Esophagus squamous epithelium (tissue), 4 donors: ENCODE measurements around the gene TAOK1.

Source experiments
- CTCF ChIP-seq, 6 experiments: fragments of 450-650 bp in 4 of 6; fragments of 200-600 bp in 2 of 6; sonication (generic) in 2 of 6; IDR thresholded peaks; one replicate each; pipeline ENCODE4 v1.5.1; 2016 to 2019; ENCODE audit warnings: antibody characterized with exemption in 6 of 6, mild to moderate bottlenecking in 4 of 6, moderate library complexity in 4 of 6
- POLR2A ChIP-seq, 4 donors: fragments of 450-650 bp; IDR thresholded peaks; one replicate each; pipeline ENCODE4 v1.6.1; 2017; ENCODE audit warnings: antibody characterized with exemption in 4 of 4, mild to moderate bottlenecking in 4 of 4, moderate library complexity in 3 of 4

GRCh38 chr17:29474297-29474696, 84.1 kb downstream of the TAOK1 start:
- no peak for TF ChIP-seq POLR2A (IDR thresholded peaks at IDR 0.05)
- TF ChIP-seq CTCF (IDR thresholded peaks at IDR 0.05), result no peak
